HG03565 (cell line): ENCODE measurements around the gene ANAPC10.
A peak's percentile ranks its signal among the peaks of the same experiment; 100 is the strongest.
"Not testable (repeated sequence)": the region's sequence is repeated elsewhere in the genome, so short reads cannot be mapped to it uniquely, and the experiment has no call there.

Experiments
- ATAC-seq: cut with Tn5 transposase; IDR thresholded peaks from one replicate; pipeline ENCODE4 v1.9.1; 2021; ENCODE audit warnings: mild to moderate bottlenecking, moderate library complexity; ENCODE audit not compliant: unreplicated experiment

Gene ANAPC10

GRCh38 chr4:145012841-145013240 lies 85.2 kb downstream of the ANAPC10 start:
- ATAC-seq = no peak

GRCh38 chr4:145011636-145012035 lies 86.4 kb downstream of the ANAPC10 start:
- no peak for ATAC-seq

- ATAC-seq = not testable (repeated sequence)
These were observed 87.7 kb downstream of the ANAPC10 start for GRCh38 chr4:145010315-145010714.

- no peak for ATAC-seq
These were observed 94.3 kb downstream of the ANAPC10 start for GRCh38 chr4:145003675-145004074.

- ATAC-seq = no peak
These were observed 96.4 kb downstream of the ANAPC10 start for GRCh38 chr4:145001635-145002034.

- not testable (repeated sequence) for ATAC-seq
These were observed 97.3 kb downstream of the ANAPC10 start for GRCh38 chr4:145000656-145001055.

GRCh38 chr4:144989306-144989705 lies 108.7 kb downstream of the ANAPC10 start:
- no peak for ATAC-seq

- no peak for ATAC-seq
These were observed 112.5 kb downstream of the ANAPC10 start for GRCh38 chr4:144985531-144985930.

GRCh38 chr4:144985014-144985413 lies 113.0 kb downstream of the ANAPC10 start:
- no peak for ATAC-seq

- ATAC-seq = no peak
These were observed 113.8 kb downstream of the ANAPC10 start for GRCh38 chr4:144984241-144984640.

- no peak for ATAC-seq
These were observed 122.3 kb downstream of the ANAPC10 start for GRCh38 chr4:144975718-144976117.

GRCh38 chr4:144970597-144970996 lies 127.4 kb downstream of the ANAPC10 start:
- peak; percentile 63 for ATAC-seq

GRCh38 chr4:144969821-144970220 lies 128.2 kb downstream of the ANAPC10 start:
- ATAC-seq = no peak

- no peak for ATAC-seq
These were observed 129.4 kb downstream of the ANAPC10 start for GRCh38 chr4:144968606-144969005.

GRCh38 chr4:144967161-144967560 lies 130.8 kb downstream of the ANAPC10 start:
- peak; percentile 54 for ATAC-seq

- no peak for ATAC-seq
These were observed 135.7 kb downstream of the ANAPC10 start for GRCh38 chr4:144962300-144962699.

GRCh38 chr4:144955104-144955503 lies 142.9 kb downstream of the ANAPC10 start:
- ATAC-seq = no peak

GRCh38 chr4:144954230-144954629 lies 143.8 kb downstream of the ANAPC10 start:
- ATAC-seq = no peak

GRCh38 chr4:144948421-144948820 lies 149.6 kb downstream of the ANAPC10 start:
- no peak for ATAC-seq

GRCh38 chr4:144948009-144948408 lies 150.0 kb downstream of the ANAPC10 start:
- no peak for ATAC-seq
